Skeletal muscle satellite cell (primary cell): Measurements from ENCODE around the gene AGR2.

Source experiments
- H3K27me3 ChIP-seq: 2 replicates; pipeline ENCODE4 v1.7.0; 2013; ENCODE audit warnings: low read length; ENCODE audit not compliant: control insufficient read depth, insufficient read depth
- H3K36me3 ChIP-seq: 2 replicates; pipeline ENCODE4 v1.7.0; 2013; ENCODE audit warnings: mild to moderate bottlenecking, control low read depth, low read length; ENCODE audit not compliant: insufficient read depth
- H3K4me1 ChIP-seq: 2 replicates; pipeline ENCODE4 v1.7.0; 2013; ENCODE audit warnings: low read length; ENCODE audit not compliant: control insufficient read depth, insufficient read depth
- H3K4me2 ChIP-seq: 2 replicates; pipeline ENCODE4 v1.7.0; 2013; ENCODE audit warnings: mild to moderate bottlenecking, low read length
- H3K4me3 ChIP-seq: 2 replicates; pipeline ENCODE4 v1.7.0; 2013; ENCODE audit warnings: low read length
- H3K9ac ChIP-seq: 2 replicates; pipeline ENCODE4 v1.7.0; 2013; ENCODE audit warnings: mild to moderate bottlenecking, low read depth, low read length, moderate library complexity
- H3K9me3 ChIP-seq: replicated peaks from 2 replicates; pipeline ENCODE4 v1.7.0; 2013; ENCODE audit warnings: mild to moderate bottlenecking, control low read depth, low read length

The AGR2 gene

GRCh38 chr7:16838891-16839290 lies 34.1 kb upstream of the AGR2 start:
- no peaks in the 10 kb centered on the region for H3K36me3 ChIP-seq
- H3K4me3 ChIP-seq, result no peak overlapping the region
- H3K4me1 ChIP-seq, result peaks cover 4% of the 10 kb centered on the region
- no peaks in the 10 kb centered on the region for H3K9me3 ChIP-seq
- H3K4me2 ChIP-seq, result no peak overlapping the region
- no peaks in the 10 kb centered on the region for H3K27me3 ChIP-seq
- no peak overlapping the region for H3K9ac ChIP-seq

DNA sequence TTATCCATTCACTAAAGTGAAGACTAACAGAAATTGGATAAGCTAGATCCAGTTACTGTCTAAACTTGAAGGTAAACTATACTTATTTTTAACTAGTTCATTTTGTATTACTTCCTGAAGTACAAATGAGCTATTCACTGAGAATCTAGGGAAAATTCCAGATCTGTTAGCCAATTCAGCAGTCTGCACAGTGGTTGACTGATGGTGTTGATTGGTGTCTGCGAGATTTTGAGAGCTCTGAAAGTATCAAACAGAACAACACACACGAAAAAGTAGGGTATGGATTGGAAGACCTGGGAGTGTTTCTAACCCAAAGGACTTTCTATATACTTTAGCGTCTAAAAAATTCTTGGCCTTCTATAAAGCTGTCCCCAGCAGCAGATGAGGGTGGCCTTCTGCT lies 33.6 kb upstream of the AGR2 start:
- H3K4me2 ChIP-seq, result no peak overlapping the region
- no peak overlapping the region for H3K9ac ChIP-seq
- H3K4me3 ChIP-seq, result no peak overlapping the region
- no peaks in the 10 kb centered on the region for H3K27me3 ChIP-seq
- no peaks in the 10 kb centered on the region for H3K36me3 ChIP-seq
- H3K9me3 ChIP-seq, result no peaks in the 10 kb centered on the region
- peaks cover 4% of the 10 kb centered on the region for H3K4me1 ChIP-seq

DNA sequence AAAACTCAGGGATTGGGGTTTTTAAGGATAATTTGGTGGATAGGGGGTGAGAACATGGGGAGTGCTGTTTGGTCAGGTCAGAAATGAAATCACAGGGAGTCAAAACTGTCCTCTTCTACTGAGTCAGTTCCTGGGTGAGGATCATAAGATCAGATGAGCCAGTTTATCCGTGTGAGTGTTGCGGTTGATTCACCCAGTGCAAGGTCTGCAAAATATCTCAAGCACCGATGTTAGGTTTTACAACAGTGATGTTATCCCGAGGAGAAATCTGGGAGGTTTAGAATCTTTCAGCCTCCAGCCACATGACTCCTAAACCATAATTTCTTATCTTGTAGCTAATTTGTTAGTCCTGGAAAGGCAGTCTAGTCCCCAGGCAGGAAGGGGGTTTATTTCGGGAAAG lies 31.7 kb upstream of the AGR2 start:
- H3K4me3 ChIP-seq, result no peak overlapping the region
- H3K9me3 ChIP-seq, result no peaks in the 10 kb centered on the region
- no peak overlapping the region for H3K4me2 ChIP-seq
- H3K9ac ChIP-seq, result no peak overlapping the region
- no peaks in the 10 kb centered on the region for H3K36me3 ChIP-seq
- H3K27me3 ChIP-seq, result no peaks in the 10 kb centered on the region
- peaks cover 4% of the 10 kb centered on the region for H3K4me1 ChIP-seq

- no peaks in the 10 kb centered on the region for H3K9me3 ChIP-seq
- no peaks in the 10 kb centered on the region for H3K4me1 ChIP-seq
- H3K27me3 ChIP-seq, result no peaks in the 10 kb centered on the region
- no peak overlapping the region for H3K4me2 ChIP-seq
- no peak overlapping the region for H3K4me3 ChIP-seq
- no peaks in the 10 kb centered on the region for H3K36me3 ChIP-seq
- H3K9ac ChIP-seq, result no peak overlapping the region
Observed at GRCh38 chr7:16833373-16833772, 28.6 kb upstream of the AGR2 start.

DNA sequence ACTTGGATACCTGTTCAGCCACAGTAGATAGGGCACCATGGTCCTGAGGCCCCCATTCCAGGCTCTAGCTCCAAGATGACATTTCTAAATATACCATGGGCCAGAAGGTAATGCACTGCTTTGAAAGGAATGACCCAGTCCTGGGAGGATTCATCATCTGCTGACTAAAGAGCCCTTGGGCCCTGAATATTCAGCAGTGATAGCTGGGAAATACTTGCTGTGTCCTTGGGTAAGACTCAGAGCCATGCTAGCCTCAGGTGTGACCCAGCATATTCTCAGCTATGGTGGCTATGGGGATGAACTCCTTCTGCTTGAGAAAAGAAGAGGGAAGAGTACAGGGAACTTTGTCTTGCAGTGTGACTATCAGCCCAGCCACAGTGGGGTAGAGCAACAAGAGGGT lies 21.3 kb upstream of the AGR2 start:
- no peak overlapping the region for H3K4me2 ChIP-seq
- no peaks in the 10 kb centered on the region for H3K36me3 ChIP-seq
- H3K9ac ChIP-seq, result no peak overlapping the region
- H3K4me3 ChIP-seq, result no peak overlapping the region
- no peaks in the 10 kb centered on the region for H3K27me3 ChIP-seq
- H3K4me1 ChIP-seq, result no peaks in the 10 kb centered on the region
- no peaks in the 10 kb centered on the region for H3K9me3 ChIP-seq

- H3K9ac ChIP-seq, result no peak overlapping the region
- H3K36me3 ChIP-seq, result no peaks in the 10 kb centered on the region
- H3K27me3 ChIP-seq, result no peaks in the 10 kb centered on the region
- H3K4me2 ChIP-seq, result no peak overlapping the region
- no peak overlapping the region for H3K4me3 ChIP-seq
- H3K4me1 ChIP-seq, result peaks cover 9% of the 10 kb centered on the region
- no peaks in the 10 kb centered on the region for H3K9me3 ChIP-seq
Observed at GRCh38 chr7:16822029-16822428, 17.2 kb upstream of the AGR2 start.

- no peak overlapping the region for H3K4me3 ChIP-seq
- H3K9me3 ChIP-seq, result no peaks in the 10 kb centered on the region
Observed at GRCh38 chr7:16818732-16819131, 13.9 kb upstream of the AGR2 start.

DNA sequence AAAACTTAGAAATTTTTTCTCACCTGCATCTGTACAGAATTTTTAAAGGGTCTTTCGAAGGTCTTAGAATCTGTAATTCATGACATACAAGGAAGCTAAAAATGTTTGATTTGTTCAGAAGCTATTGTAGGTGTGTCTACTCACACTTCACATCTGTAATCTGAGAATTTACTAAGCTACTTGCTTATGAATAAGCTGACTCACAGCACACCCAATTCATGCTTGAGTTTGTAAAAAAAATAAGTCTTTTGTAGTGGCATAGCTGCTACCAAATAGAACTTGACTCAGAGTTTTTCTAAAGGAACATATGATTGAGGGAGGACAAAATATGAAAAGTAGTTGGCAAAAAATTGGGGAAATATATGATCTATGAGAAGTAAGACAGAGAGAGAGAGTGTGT lies 12.7 kb upstream of the AGR2 start:
- Histone ChIP-seq H3K27me3 (no peaks in the 10 kb centered on the region), H3K4me1 (peaks cover 19% of the 10 kb centered on the region), H3K36me3 (no peaks in the 10 kb centered on the region), H3K9me3 (no peaks in the 10 kb centered on the region), H3K4me2 (no peak overlapping the region), H3K9ac (no peak overlapping the region), H3K4me3 (no peak overlapping the region)

More at GRCh38 chr7:16818732-16819131, 13.9 kb upstream of the AGR2 start:
- Histone ChIP-seq H3K27me3 (no peaks in the 10 kb centered on the region), H3K4me2 (no peak overlapping the region), H3K4me1 (peaks cover 9% of the 10 kb centered on the region), H3K9ac (no peak overlapping the region), H3K36me3 (no peaks in the 10 kb centered on the region)

DNA sequence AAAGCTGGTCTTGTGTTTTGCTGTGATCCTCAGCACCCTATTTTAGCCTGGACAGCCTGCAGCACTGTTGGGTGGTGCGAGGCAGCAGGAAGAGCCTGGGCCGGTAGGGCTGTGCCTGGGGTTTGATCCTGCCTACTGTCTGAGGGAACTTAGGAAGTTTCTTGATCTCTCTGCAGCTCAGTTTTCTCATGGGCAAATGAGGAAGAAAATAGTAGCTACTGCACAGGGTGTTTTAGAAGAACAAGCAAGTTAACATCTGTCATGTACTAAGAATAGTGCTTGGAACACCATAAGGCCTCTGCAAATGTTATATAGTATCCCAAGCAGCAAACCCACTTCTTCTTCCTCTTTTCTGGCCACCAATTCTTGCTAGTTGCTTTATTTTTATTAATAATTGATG lies 12.0 kb upstream of the AGR2 start:
- no peaks in the 10 kb centered on the region for H3K27me3 ChIP-seq
- no peak overlapping the region for H3K4me2 ChIP-seq
- no peak overlapping the region for H3K4me3 ChIP-seq
- H3K9me3 ChIP-seq, result no peaks in the 10 kb centered on the region
- H3K9ac ChIP-seq, result no peak overlapping the region
- H3K4me1 ChIP-seq, result peaks cover 26% of the 10 kb centered on the region
- no peaks in the 10 kb centered on the region for H3K36me3 ChIP-seq

- no peak overlapping the region for H3K4me3 ChIP-seq
- H3K9ac ChIP-seq, result no peak overlapping the region
- no peaks in the 10 kb centered on the region for H3K27me3 ChIP-seq
- H3K4me1 ChIP-seq, result peaks cover 38% of the 10 kb centered on the region
- no peak overlapping the region for H3K4me2 ChIP-seq
- no peaks in the 10 kb centered on the region for H3K9me3 ChIP-seq
- H3K36me3 ChIP-seq, result no peaks in the 10 kb centered on the region
Observed at GRCh38 chr7:16815001-16815400, 10.2 kb upstream of the AGR2 start.

- peaks cover 38% of the 10 kb centered on the region for H3K4me1 ChIP-seq
- no peak overlapping the region for H3K4me3 ChIP-seq
- H3K9ac ChIP-seq, result peak overlapping the region; percentile 7
- no peaks in the 10 kb centered on the region for H3K27me3 ChIP-seq
- H3K4me2 ChIP-seq, result peak overlapping the region; percentile 12
- H3K36me3 ChIP-seq, result no peaks in the 10 kb centered on the region
- no peaks in the 10 kb centered on the region for H3K9me3 ChIP-seq
Observed at GRCh38 chr7:16813232-16813616, 8.4 kb upstream of the AGR2 start.

DNA sequence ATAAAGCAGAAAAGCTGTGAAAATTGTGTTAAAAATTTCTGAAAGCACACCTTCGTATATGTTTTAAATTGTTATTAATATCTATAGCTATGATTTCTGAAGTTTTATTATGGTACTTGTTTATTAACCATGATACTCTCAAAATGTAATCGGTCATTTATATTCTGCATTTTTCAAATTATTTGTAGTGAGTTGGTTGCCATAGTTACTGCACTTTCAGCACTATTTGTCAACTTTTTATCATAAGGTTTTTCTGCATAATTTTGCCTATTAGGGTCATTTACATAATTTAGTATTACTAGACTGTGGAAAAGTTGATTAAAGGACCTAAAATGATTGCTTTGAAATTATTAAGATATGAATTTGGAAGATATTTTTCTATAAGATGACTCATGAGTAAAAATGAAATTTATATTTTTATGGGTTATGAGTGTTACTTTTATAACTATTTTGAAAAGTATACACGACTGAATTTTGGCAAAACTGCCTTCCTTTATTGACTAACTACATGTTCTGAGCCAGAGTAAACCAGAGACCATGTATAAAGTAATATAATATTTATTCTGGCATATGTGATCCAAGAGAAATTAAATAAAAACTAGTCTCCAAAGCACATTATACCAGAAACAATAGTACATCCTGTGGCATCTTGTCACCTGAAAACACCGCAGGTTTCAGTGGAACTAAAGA lies 7.9 kb upstream of the AGR2 start:
- Histone ChIP-seq H3K9ac (peak overlapping the region; percentile 64), H3K27me3 (no peaks in the 10 kb centered on the region), H3K4me2 (peak overlapping the region; percentile 12), H3K9me3 (no peaks in the 10 kb centered on the region), H3K4me3 (no peak overlapping the region), H3K36me3 (no peaks in the 10 kb centered on the region), H3K4me1 (peaks cover 32% of the 10 kb centered on the region)
